K562 (cell line): Measurements from ENCODE around the gene OSBP2. TPM values are rescaled to one million over a fixed set of nuclear protein-coding genes. Genes with fewer than 3 reads are reported as not detected.

Experiments used
- ATAC-seq: fragments of 200-7000 bp; cut with Tn5 transposase; 3 replicates; pipeline ENCODE4 v1.9.1; 2020; ENCODE audit warnings: moderate library complexity
- BruUV-seq: library from RNA; stranded (reverse); fragments of 400-500 nt; replicated peaks from 2 replicates; lab custom pipeline; 2021; lab: Mats Ljungman, UMichigan
- CTCF ChIA-PET: fragments of 300-600 bp; formaldehyde crosslinking; extraction: SDS; loops from one replicate; lab custom pipeline; 2021; ENCODE audit warnings: low intra/inter-chr PET ratio; lab: Yijun Ruan, JAX
- POLR2A ChIA-PET: fragments of 300-600, 350-650 bp; sonication (Branson Sonifier 250); formaldehyde crosslinking; extraction: SDS; loops from one replicate; lab custom pipeline; 2021; ENCODE audit warnings: antibody characterized with exemption, inconsistent platforms; lab: Yijun Ruan, JAX
- DNase-seq, 4 experiments: peaks; one replicate each; pipeline versions ENCODE4 v3.0.0 to v3.0.0-alpha.2; 2011 to 2018; ENCODE audit warnings: low spot score in 3 of 4, mixed read lengths in 3 of 4; ENCODE audit errors: extremely low read depth in 1 of 4
- FAIRE-seq: peaks from 2 replicates; lab custom pipeline; 2011; peaks lifted over from hg19 to GRCh38; lab: Jason Lieb, UNC
- H2AFZ ChIP-seq: 2 replicates; pipeline ENCODE4 v1.6.0; 2011; ENCODE audit warnings: low read depth, low read length, control low read depth, inconsistent platforms
- H3K27ac ChIP-seq: fragments of 200-600 bp; 3 replicates; pipeline ENCODE4 v1.8.0; 2011; ENCODE audit warnings: low read depth, mild to moderate bottlenecking, control low read depth, inconsistent platforms, low read length, moderate library complexity, mixed read lengths; ENCODE audit errors: extremely low read depth
- H3K27me3 ChIP-seq, 2 experiments: fragments of 300-600 bp in 1 of 2; 2 replicates in 1 of 2; 3 replicates in 1 of 2; pipeline versions ENCODE4 v1.6.0 to v1.8.0; 2011; ENCODE audit warnings: inconsistent platforms in 2 of 2, low read length in 2 of 2, mild to moderate bottlenecking in 1 of 2, mixed read lengths in 1 of 2, moderate library complexity in 1 of 2; ENCODE audit not compliant: control insufficient read depth in 2 of 2, insufficient read depth in 2 of 2
- H3K36me3 ChIP-seq: fragments of 300-600 bp; 3 replicates; pipeline ENCODE4 v1.8.0; 2011; ENCODE audit warnings: mild to moderate bottlenecking, low read length, inconsistent platforms; ENCODE audit not compliant: control insufficient read depth, insufficient read depth
- H3K4me1 ChIP-seq, 2 experiments: fragments of 200-600 bp in 1 of 2; replicated peaks in 1 of 2; 2 replicates in 1 of 2; 3 replicates in 1 of 2; pipeline versions ENCODE4 v1.5.1 to v1.8.0; 2011; ENCODE audit warnings: inconsistent platforms in 2 of 2, low read length in 2 of 2, mild to moderate bottlenecking in 1 of 2, mixed read lengths in 1 of 2, moderate library complexity in 1 of 2; ENCODE audit not compliant: control insufficient read depth in 2 of 2, insufficient read depth in 2 of 2
- H3K4me2 ChIP-seq: 2 replicates; pipeline ENCODE4 v1.6.1; 2011; ENCODE audit warnings: low read length, control low read depth, inconsistent platforms, mixed read lengths; ENCODE audit not compliant: insufficient read depth
- H3K4me3 ChIP-seq: fragments of 200-600 bp; sonication (generic), shearing (Covaris generic); 2 replicates; pipeline ENCODE4 v1.5.1; 2016; ENCODE audit warnings: control low read depth, inconsistent platforms
- H3K79me2 ChIP-seq: fragments of 200-600 bp; 3 replicates; pipeline ENCODE4 v1.8.0; 2011; ENCODE audit warnings: low read length, inconsistent platforms; ENCODE audit not compliant: control insufficient read depth, insufficient read depth
- H3K9ac ChIP-seq, 2 experiments: 2 replicates each; pipeline versions ENCODE4 v1.6.0 to v1.6.1; 2011; ENCODE audit warnings: low read depth in 2 of 2, low read length in 2 of 2, control low read depth in 1 of 2, inconsistent platforms in 1 of 2, mild to moderate bottlenecking in 1 of 2, mixed read lengths in 1 of 2; ENCODE audit not compliant: insufficient read depth in 1 of 2
- H3K9me1 ChIP-seq: one replicate; pipeline ENCODE4 v1.6.0; 2011; ENCODE audit warnings: inconsistent platforms, mild to moderate bottlenecking, low read length, moderate library complexity; ENCODE audit not compliant: control insufficient read depth, insufficient read depth
- H3K9me3 ChIP-seq: replicated peaks from 2 replicates; pipeline ENCODE4 v1.5.1; 2011; ENCODE audit warnings: low read depth, low read length, inconsistent platforms; ENCODE audit not compliant: control insufficient read depth, insufficient read depth
- H4K20me1 ChIP-seq: replicated peaks from 2 replicates; pipeline ENCODE4 v1.6.1; 2011; ENCODE audit warnings: low read length, inconsistent platforms, mixed read lengths; ENCODE audit not compliant: control insufficient read depth, insufficient read depth
- ATF7 ChIP-seq: fragments of 450-650 bp; IDR thresholded peaks from 2 replicates; pipeline ENCODE4 v1.7.1; 2014; ENCODE audit warnings: mild to moderate bottlenecking, moderate library complexity
- CEBPG ChIP-seq, 3 experiments: fragments of 200-800 bp in 1 of 3; sonication (Bioruptor generic) in 1 of 3; sonication (generic) in 1 of 3; formaldehyde crosslinking in 1 of 3; IDR thresholded peaks in 2 of 3; conservative IDR thresholded peaks in 1 of 3; 2 replicates each; pipeline versions ENCODE4 v1.6.1 to v1.8.0; 2016 to 2022; ENCODE audit warnings: missing compliant biosample characterization in 2 of 3, missing genetic modification characterization in 2 of 3, mild to moderate bottlenecking in 1 of 3, missing genetic modification reagents in 1 of 3
- ESRRB ChIP-seq: fragments of 250-450 bp; sonication (Bioruptor Pico); IDR thresholded peaks from 2 replicates; pipeline ENCODE4 v1.5.0; 2020; ENCODE audit warnings: mild to moderate bottlenecking, moderate library complexity, borderline replicate concordance
- FOXK2 ChIP-seq, 2 experiments: fragments of 450-650 bp; IDR thresholded peaks in 1 of 2; conservative IDR thresholded peaks in 1 of 2; 2 replicates each; pipeline ENCODE4 v1.6.1; 2016; ENCODE audit warnings: low read depth in 2 of 2, mild to moderate bottlenecking in 1 of 2
- L3MBTL2 ChIP-seq: fragments of 450-650 bp; IDR thresholded peaks from 2 replicates; pipeline ENCODE4 v1.6.1; 2016; ENCODE audit warnings: mild to moderate bottlenecking, moderate library complexity
- MECOM ChIP-seq: fragments of 250-450 bp; sonication (Bioruptor Pico); IDR thresholded peaks from 2 replicates; pipeline ENCODE4 v1.8.0; 2022; ENCODE audit warnings: inconsistent platforms
- NBN ChIP-seq: fragments of 450-650 bp; IDR thresholded peaks from 2 replicates; pipeline ENCODE4 v1.6.1; 2016; ENCODE audit warnings: low read depth, mild to moderate bottlenecking
- ZNF75A ChIP-seq: fragments of 450-650 bp; formaldehyde crosslinking; IDR thresholded peaks from 2 replicates; pipeline ENCODE4 v1.4.0; 2020; ENCODE audit warnings: mild to moderate bottlenecking
- WGBS: fragments of 100-300 bp; shearing (Covaris generic); methylation state at CpG from one replicate; pipeline ENCODE4 v1.1.6; 2016; ENCODE audit warnings: low coverage, mixed read lengths; ENCODE audit not compliant: insufficient coverage; ENCODE audit errors: missing lambda C conversion rate; 5-methylcytosine and 5-hydroxymethylcytosine counted together
- in situ Hi-C: fragments of 300-500 bp; cut with MboI; formaldehyde crosslinking; loops from 4 replicates; pipeline ENCODE4 v1.15.0; 2018; ENCODE audit warnings: inconsistent platforms, mixed read lengths
- intact Hi-C: fragments of 100-400 bp; cut with micrococcal nuclease; formaldehyde crosslinking; loops from 2 replicates; pipeline ENCODE4 v1.14.2; 2022
- polyA plus RNA-seq, 8 experiments: library from polyadenylated mRNA; depleted of rRNA in 4 of 8; stranded (reverse) in 5 of 8; unstranded in 3 of 8; fragments of >200 nt; fragmentation: Nextera tagmentation in 2 of 8; fragmentation: Illumina TruSeq in 1 of 8; extraction: Ambion mirVana in 2 of 8; extraction: Trizol in 1 of 8; gene quantifications; 2 replicates each; pipeline versions ENCODE4 v1.2.1 to v1.2.3, GENCODE V29; 2011 to 2014; ENCODE audit warnings: inconsistent platforms in 1 of 8, missing spikeins in 1 of 8
- total RNA-seq, 7 experiments: library from RNA; depleted of rRNA in 6 of 7; stranded (reverse); fragments of >200 nt in 6 of 7; fragmentation: Illumina TruSeq in 2 of 7; extraction: Trizol in 2 of 7; gene quantifications; 2 replicates each; pipeline versions ENCODE4 v1.2.1 to v1.2.3, GENCODE V29; 2011 to 2021; ENCODE audit warnings: low replicate concordance in 1 of 7
- TF ChIP-seq, protein P1 (sequence below): fragments of 250-450 bp; sonication (Bioruptor Pico); IDR thresholded peaks from 2 replicates; pipeline ENCODE4 v1.6.1; 2021; ENCODE audit warnings: mild to moderate bottlenecking
- TF ChIP-seq, protein P2 (sequence below): fragments of 450-650 bp; IDR thresholded peaks from 2 replicates; pipeline ENCODE4 v1.6.1; 2018; ENCODE audit not compliant: partially characterized antibody

OSBP2 gene
- total and polyA plus RNA-seq, 9 of the 15 experiments (the other 6 are each of a cell fraction or from before 2014, with no cell fraction given) = 0.52 to 29.5 (median 21.6) TPM

DNA sequence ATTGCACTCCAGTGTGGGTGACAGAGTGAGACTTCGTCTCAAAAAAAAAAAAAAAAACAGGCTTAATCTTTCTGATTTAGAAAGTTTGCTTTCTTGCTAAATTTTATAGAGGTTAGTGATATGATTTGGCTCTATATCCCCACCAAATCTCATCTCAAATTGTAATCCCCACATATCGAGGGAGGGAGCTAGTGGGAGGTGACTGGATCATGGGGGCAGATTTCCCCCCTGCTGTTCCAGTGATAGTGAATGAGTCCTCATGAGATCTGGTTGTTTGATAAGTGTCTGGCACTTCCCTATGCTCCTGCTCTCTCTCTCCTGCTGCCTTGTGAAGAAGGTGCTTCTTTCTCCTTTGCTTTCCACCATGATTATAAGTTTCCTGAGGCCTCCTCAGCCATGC lies 90.9 kb downstream of the OSBP2 start:
- FAIRE-seq (no peak), ATAC-seq (no peak), DNase-seq (no peak)
- Histone ChIP-seq H2AFZ (no peak overlapping the region), H3K4me1 (no peaks in the 10 kb centered on the region), H4K20me1 (no peaks in the 10 kb centered on the region), H3K9me3 (no peaks in the 10 kb centered on the region), H3K4me3 (no peak overlapping the region), H3K9ac (no peak overlapping the region), H3K79me2 (no peaks in the 10 kb centered on the region), H3K9me1 (no peaks in the 10 kb centered on the region), H3K36me3 (no peaks in the 10 kb centered on the region), H3K27ac (no peak overlapping the region), H3K4me2 (no peak overlapping the region), H3K27me3 (peaks cover 7 to 18% of the 10 kb centered on the region in 2 experiments; a peak in 4 of 5 replicates)
- no TSS peak for BruUV-seq
- WGBS = no CpG with 5 or more reads among the region's 2 CpGs
- TF ChIP-seq ATF7 (peak; percentile 81), MECOM (no peak), NBN (no peak), CEBPG (CRISPR knock-in tag; IDR thresholded peaks at IDR 0.05) (no peak), CEBPG (tag; conservative IDR thresholded peaks at IDR 0.05 in 1 of 2, IDR thresholded peaks at IDR 0.05 in 1 of 2) (no peak), ESRRB (CRISPR knock-in tag) (no peak), L3MBTL2 (no peak), ZNF75A (CRISPR knock-in tag) (no peak), FOXK2 (conservative IDR thresholded peaks at IDR 0.05 in 1 of 2, IDR thresholded peaks at IDR 0.05 in 1 of 2; ENCODE audit: low read depth in 2 of 2) (0 out of 4 replicates have a peak, but pooled peaks of 1 of the 2 experiments have one; percentile 25)
- TF ChIP-seq, protein P1, sequence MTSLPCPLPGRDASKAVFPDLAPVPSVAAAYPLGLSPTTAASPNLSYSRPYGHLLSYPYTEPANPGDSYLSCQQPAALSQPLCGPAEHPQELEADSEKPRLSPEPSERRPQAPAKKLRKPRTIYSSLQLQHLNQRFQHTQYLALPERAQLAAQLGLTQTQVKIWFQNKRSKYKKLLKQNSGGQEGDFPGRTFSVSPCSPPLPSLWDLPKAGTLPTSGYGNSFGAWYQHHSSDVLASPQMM (CRISPR knock-in tag) = no peak
- TF ChIP-seq, protein P2, sequence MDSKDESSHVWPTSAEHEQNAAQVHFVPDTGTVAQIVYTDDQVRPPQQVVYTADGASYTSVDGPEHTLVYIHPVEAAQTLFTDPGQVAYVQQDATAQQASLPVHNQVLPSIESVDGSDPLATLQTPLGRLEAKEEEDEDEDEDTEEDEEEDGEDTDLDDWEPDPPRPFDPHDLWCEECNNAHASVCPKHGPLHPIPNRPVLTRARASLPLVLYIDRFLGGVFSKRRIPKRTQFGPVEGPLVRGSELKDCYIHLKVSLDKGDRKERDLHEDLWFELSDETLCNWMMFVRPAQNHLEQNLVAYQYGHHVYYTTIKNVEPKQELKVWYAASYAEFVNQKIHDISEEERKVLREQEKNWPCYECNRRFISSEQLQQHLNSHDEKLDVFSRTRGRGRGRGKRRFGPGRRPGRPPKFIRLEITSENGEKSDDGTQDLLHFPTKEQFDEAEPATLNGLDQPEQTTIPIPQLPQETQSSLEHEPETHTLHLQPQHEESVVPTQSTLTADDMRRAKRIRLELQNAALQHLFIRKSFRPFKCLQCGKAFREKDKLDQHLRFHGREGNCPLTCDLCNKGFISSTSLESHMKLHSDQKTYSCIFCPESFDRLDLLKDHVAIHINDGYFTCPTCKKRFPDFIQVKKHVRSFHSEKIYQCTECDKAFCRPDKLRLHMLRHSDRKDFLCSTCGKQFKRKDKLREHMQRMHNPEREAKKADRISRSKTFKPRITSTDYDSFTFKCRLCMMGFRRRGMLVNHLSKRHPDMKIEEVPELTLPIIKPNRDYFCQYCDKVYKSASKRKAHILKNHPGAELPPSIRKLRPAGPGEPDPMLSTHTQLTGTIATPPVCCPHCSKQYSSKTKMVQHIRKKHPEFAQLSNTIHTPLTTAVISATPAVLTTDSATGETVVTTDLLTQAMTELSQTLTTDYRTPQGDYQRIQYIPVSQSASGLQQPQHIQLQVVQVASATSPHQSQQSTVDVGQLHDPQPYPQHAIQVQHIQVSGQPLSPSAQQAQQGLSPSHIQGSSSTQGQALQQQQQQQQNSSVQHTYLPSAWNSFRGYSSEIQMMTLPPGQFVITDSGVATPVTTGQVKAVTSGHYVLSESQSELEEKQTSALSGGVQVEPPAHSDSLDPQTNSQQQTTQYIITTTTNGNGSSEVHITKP = peak; percentile 93
- ChIA-PET CTCF (no interaction called here), POLR2A (no interaction called here)
- in situ Hi-C loops (no loop called here), intact Hi-C loops (no loop called here)
